ENCODE data around the gene GLP2R. TPM values are rescaled to one million over a fixed set of nuclear protein-coding genes. Genes with fewer than 3 reads are reported as not detected.

The GLP2R gene
- total RNA-seq, 1 donor from 2014 or later: 3.4 TPM

DNA sequence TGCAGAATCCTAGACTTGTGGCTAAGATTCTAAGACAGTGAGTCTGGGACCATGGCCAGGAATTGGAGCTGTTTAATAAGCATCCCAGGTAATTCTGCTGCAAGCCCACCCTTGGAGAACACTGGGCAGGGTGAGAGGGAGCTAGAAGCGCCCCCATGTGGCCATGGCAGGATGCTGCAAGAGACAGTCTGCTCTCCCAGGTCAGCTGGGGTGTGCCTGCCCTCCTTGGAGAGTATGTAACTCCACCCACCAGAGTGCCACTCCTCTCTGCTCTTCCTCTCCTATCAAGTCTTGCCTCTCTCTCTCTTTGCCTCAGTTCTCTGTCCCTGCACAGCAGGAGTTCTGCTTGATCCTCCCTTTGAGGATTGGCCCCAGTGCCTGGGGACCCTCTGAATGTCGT lies 64.4 kb downstream of the GLP2R start:
- intact Hi-C loops (cut with DNase I): no loop called here
- no peaks in the 10 kb centered on the region for H3K27me3 ChIP-seq (ENCODE audit: low read depth)
- H3K27ac ChIP-seq: no peak overlapping the region
- TF ChIP-seq, protein P1, sequence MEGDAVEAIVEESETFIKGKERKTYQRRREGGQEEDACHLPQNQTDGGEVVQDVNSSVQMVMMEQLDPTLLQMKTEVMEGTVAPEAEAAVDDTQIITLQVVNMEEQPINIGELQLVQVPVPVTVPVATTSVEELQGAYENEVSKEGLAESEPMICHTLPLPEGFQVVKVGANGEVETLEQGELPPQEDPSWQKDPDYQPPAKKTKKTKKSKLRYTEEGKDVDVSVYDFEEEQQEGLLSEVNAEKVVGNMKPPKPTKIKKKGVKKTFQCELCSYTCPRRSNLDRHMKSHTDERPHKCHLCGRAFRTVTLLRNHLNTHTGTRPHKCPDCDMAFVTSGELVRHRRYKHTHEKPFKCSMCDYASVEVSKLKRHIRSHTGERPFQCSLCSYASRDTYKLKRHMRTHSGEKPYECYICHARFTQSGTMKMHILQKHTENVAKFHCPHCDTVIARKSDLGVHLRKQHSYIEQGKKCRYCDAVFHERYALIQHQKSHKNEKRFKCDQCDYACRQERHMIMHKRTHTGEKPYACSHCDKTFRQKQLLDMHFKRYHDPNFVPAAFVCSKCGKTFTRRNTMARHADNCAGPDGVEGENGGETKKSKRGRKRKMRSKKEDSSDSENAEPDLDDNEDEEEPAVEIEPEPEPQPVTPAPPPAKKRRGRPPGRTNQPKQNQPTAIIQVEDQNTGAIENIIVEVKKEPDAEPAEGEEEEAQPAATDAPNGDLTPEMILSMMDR (IDR thresholded peaks at IDR 0.05): peak; percentile 57
- peak; percentile 61 for DNase-seq
- H3K4me1 ChIP-seq: no peaks in the 10 kb centered on the region
- H3K36me3 ChIP-seq: no peaks in the 10 kb centered on the region
- ATAC-seq: peak; percentile 62 to 88
- H3K4me3 ChIP-seq: no peak overlapping the region
- H3K9me3 ChIP-seq: no peaks in the 10 kb centered on the region

DNA sequence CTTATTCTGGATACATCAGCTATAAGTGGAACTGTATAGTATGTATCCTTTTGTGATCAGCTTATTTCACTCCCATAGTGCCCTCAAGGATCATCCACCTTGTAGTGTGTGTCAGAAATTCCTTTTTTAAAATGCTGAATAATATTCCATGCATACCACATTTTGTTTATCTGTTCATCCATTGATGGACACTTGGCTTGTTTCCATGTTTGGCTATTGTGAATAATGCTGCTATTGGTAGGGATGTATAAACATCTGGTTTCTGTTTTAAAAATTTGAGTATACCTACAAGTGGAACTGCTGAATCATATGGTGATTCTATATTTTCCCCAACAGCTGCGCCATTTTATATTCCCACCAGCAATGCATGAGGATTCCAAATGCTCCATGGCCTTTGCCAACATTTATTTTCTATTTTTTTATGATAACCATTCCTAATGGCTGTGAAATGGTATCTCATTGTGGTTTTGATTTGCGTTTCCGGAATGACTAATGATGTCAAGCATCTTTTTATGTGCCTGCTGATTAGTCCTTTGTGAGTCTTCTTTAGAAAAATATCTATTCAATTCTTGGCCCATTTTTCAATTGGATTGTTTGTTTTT lies 67.8 kb downstream of the GLP2R start:
- Histone ChIP-seq H3K27me3 (ENCODE audit: low read depth) (no peaks in the 10 kb centered on the region), H3K27ac (no peak overlapping the region), H3K36me3 (no peaks in the 10 kb centered on the region), H3K4me1 (no peaks in the 10 kb centered on the region), H3K9me3 (no peaks in the 10 kb centered on the region), H3K4me3 (no peak overlapping the region)
- ATAC-seq: no peak
- DNase-seq: no peak
- intact Hi-C loops (cut with DNase I): no loop called here
- TF ChIP-seq, protein P1 (IDR thresholded peaks at IDR 0.05): no peak

DNA sequence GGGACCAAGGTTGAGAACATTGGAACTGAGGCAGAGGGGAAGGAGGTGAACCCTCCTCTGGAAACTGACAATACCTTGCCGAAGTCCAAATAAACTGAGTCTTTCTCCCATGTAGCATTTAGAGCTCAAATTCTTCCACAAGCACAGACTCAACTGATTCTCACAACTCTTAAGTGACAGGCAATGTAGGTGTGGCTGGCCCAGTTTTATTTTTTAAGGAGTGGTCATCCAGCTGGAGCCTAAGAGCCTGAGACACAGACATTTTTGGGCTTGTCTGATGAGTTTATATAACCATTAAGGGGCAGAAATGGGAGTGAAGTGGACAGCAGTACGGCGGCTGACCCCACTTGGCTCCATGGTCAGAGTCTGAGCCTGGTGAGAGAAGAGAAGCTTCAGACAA lies 68.5 kb downstream of the GLP2R start:
- Histone ChIP-seq H3K36me3 (no peaks in the 10 kb centered on the region), H3K27ac (no peak overlapping the region), H3K4me1 (no peaks in the 10 kb centered on the region), H3K27me3 (ENCODE audit: low read depth) (no peaks in the 10 kb centered on the region), H3K9me3 (no peaks in the 10 kb centered on the region), H3K4me3 (no peak overlapping the region)
- TF ChIP-seq, protein P1 (IDR thresholded peaks at IDR 0.05): no peak
- ATAC-seq (no peak), DNase-seq (no peak)
- intact Hi-C loops (cut with DNase I): no loop called here

DNA sequence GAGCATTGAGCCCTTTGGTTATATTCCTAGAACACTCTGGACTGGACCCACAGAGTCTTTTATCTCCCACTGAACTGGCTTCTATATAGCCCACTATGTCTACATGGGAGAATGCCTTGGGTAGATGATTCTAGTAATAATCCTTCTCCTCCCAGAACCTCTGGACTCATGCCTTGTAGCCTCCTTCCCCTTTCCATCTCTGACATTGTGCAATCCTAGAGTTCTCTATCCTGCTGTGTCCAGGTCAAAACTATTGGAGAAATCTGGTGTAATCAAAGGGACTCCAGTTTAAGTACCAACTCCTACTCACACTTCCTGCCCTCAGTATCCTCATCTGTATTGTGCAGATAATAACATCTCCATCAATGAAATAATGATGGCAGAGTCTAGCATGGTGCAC lies 70.2 kb downstream of the GLP2R start:
- H3K27me3 ChIP-seq (ENCODE audit: low read depth): no peaks in the 10 kb centered on the region
- intact Hi-C loops (cut with DNase I): no loop called here
- no peak overlapping the region for H3K27ac ChIP-seq
- peaks cover 6% of the 10 kb centered on the region for H3K4me1 ChIP-seq
- no peaks in the 10 kb centered on the region for H3K36me3 ChIP-seq
- H3K4me3 ChIP-seq: no peak overlapping the region
- TF ChIP-seq, protein P1 (IDR thresholded peaks at IDR 0.05): no peak
- peak in 1 of 2 donors; percentile 35 for ATAC-seq
- no peaks in the 10 kb centered on the region for H3K9me3 ChIP-seq
- DNase-seq: no peak

DNA sequence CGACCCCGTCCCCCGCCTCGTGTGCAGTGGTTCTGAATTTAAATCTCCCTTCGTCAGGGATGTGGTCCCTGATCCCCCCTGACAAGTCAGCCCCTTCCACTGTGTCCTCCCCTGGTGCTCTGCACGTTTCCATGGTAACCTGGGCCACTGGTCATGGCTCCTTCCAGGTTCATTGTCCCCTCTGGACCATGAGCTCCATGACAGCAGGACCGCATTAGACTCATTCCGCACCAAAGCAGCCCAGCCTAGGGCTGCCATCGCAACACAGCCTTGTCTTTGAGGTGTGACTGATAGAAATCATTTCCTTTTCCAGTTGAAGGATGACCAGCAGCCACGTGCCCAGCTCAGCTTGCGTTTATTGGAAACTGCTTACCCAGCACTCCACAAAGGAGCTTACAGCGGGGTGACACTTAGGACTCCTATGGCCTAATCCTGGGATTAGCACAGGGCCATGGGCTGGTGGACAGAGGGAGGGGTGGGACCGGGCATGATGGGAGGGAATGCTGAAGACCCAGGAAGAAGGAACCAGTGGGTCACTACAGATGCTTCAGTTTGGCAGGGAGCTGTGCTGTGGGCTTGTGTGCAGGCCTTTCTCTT lies 71.7 kb downstream of the GLP2R start:
- ATAC-seq (no peak), DNase-seq (no peak)
- H3K27ac ChIP-seq: no peak overlapping the region
- H3K4me3 ChIP-seq: no peak overlapping the region
- intact Hi-C loops (cut with DNase I): no loop called here
- TF ChIP-seq, protein P1 (IDR thresholded peaks at IDR 0.05): no peak
- no peaks in the 10 kb centered on the region for H3K9me3 ChIP-seq
- no peaks in the 10 kb centered on the region for H3K36me3 ChIP-seq
- H3K4me1 ChIP-seq: peaks cover 6% of the 10 kb centered on the region
- no peaks in the 10 kb centered on the region for H3K27me3 ChIP-seq (ENCODE audit: low read depth)
